Measurements from ENCODE around the gene C4orf54.

DNA sequence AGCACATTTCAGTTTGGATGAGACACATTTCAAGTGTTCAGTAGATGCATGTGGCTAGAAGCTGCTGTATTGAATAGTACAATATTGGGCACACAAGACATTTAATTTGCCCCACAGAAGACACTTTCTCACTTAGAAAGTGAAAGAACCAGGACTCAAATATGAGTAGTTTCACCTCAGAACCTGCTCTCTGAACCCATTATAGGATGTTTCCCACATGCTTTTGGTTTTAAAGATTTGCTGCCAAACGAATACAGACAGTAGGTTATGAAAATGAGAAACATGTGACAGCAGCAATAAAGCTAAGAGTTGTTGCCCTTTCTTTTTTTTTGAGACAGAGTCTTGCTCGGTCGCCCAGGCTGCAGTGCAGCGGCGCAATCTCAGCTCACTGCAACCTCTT lies 32.3 kb downstream of the C4orf54 start:
- TF ChIP-seq, protein P1, sequence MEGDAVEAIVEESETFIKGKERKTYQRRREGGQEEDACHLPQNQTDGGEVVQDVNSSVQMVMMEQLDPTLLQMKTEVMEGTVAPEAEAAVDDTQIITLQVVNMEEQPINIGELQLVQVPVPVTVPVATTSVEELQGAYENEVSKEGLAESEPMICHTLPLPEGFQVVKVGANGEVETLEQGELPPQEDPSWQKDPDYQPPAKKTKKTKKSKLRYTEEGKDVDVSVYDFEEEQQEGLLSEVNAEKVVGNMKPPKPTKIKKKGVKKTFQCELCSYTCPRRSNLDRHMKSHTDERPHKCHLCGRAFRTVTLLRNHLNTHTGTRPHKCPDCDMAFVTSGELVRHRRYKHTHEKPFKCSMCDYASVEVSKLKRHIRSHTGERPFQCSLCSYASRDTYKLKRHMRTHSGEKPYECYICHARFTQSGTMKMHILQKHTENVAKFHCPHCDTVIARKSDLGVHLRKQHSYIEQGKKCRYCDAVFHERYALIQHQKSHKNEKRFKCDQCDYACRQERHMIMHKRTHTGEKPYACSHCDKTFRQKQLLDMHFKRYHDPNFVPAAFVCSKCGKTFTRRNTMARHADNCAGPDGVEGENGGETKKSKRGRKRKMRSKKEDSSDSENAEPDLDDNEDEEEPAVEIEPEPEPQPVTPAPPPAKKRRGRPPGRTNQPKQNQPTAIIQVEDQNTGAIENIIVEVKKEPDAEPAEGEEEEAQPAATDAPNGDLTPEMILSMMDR (IDR thresholded peaks at IDR 0.05): no peak
- no peak for TF ChIP-seq POLR2A (IDR thresholded peaks at IDR 0.05)
